Activated naive CD8-positive, alpha-beta T cell (primary cell): ENCODE measurements around the gene CFAP45.

Experiments
- H3K27ac Mint-ChIP-seq: one replicate; pipeline ENCODE4 v1.8.0; 2021; ENCODE audit warnings: mixed read lengths
- H3K27me3 Mint-ChIP-seq: one replicate; pipeline ENCODE4 v1.8.0; 2021; ENCODE audit warnings: mixed read lengths
- H3K36me3 Mint-ChIP-seq: one replicate; pipeline ENCODE4 v1.8.0; 2021; ENCODE audit warnings: mixed read lengths
- H3K4me1 Mint-ChIP-seq: one replicate; pipeline ENCODE4 v1.8.0; 2021; ENCODE audit warnings: low read depth, mixed read lengths
- H3K4me3 Mint-ChIP-seq: one replicate; pipeline ENCODE4 v1.8.0; 2021; ENCODE audit warnings: mild to moderate bottlenecking, mixed read lengths
- H3K9me3 Mint-ChIP-seq: one replicate; pipeline ENCODE4 v1.8.0; 2021; ENCODE audit warnings: low read depth, mixed read lengths

The CFAP45 gene

GRCh38 chr1:159931101-159931794 lies 31.3 kb upstream of the CFAP45 start:
- no peaks in the 10 kb centered on the region for H3K9me3 Mint-ChIP-seq
- H3K4me1 Mint-ChIP-seq = peaks cover 6% of the 10 kb centered on the region
- H3K27ac Mint-ChIP-seq = no peak overlapping the region
- no peaks in the 10 kb centered on the region for H3K27me3 Mint-ChIP-seq
- H3K4me3 Mint-ChIP-seq = no peak overlapping the region
- H3K36me3 Mint-ChIP-seq = no peaks in the 10 kb centered on the region

DNA sequence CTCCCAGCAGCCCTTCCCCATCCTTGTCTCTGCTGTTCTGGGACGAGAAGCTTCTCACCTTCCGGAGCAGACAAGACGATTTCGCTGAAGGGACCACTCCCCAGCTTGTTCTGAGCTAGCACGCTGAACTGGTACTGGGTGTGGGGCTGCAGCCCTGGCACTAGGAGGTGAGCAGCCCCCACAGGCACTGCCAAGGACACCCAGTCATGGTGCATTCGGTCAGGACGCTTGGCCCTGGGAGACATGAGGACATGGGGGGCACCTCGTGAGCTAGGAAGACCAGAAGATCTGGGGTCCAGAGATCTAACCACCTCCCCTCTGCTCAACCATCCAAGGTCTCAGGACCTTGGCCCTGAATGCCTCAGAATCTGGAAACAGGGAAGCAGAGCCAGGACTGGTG lies 30.7 kb upstream of the CFAP45 start:
- peaks cover 11% of the 10 kb centered on the region for H3K4me1 Mint-ChIP-seq
- no peaks in the 10 kb centered on the region for H3K36me3 Mint-ChIP-seq
- H3K4me3 Mint-ChIP-seq = no peak overlapping the region
- no peak overlapping the region for H3K27ac Mint-ChIP-seq
- no peaks in the 10 kb centered on the region for H3K9me3 Mint-ChIP-seq
- H3K27me3 Mint-ChIP-seq = no peaks in the 10 kb centered on the region

DNA sequence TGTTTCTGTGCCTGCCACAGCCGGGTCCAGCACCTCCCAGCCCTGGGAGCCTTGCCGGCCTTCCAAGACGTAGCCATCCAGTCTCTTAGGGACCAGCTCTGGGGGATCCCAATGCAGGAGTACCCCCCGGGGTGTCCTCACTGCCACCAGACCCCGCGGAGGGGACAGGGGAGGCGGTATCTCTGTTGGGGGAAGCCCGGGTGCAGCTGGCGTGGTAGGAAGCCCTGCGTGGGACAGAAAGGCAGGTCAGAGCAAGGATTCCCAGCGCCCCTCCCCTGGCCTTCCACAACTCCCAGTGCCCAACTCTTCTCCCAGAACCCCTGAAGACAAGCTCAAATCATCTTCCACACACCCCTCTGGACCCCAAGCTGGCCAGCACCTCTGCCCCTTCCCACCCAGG lies 30.3 kb upstream of the CFAP45 start:
- no peak overlapping the region for H3K4me3 Mint-ChIP-seq
- H3K4me1 Mint-ChIP-seq = peaks cover 12% of the 10 kb centered on the region
- no peaks in the 10 kb centered on the region for H3K9me3 Mint-ChIP-seq
- no peaks in the 10 kb centered on the region for H3K27me3 Mint-ChIP-seq
- no peak overlapping the region for H3K27ac Mint-ChIP-seq
- H3K36me3 Mint-ChIP-seq = no peaks in the 10 kb centered on the region

GRCh38 chr1:159929155-159930051 lies 29.4 kb upstream of the CFAP45 start:
- Mint-ChIP-seq H3K4me3 (no peak overlapping the region), H3K27me3 (no peaks in the 10 kb centered on the region)

DNA sequence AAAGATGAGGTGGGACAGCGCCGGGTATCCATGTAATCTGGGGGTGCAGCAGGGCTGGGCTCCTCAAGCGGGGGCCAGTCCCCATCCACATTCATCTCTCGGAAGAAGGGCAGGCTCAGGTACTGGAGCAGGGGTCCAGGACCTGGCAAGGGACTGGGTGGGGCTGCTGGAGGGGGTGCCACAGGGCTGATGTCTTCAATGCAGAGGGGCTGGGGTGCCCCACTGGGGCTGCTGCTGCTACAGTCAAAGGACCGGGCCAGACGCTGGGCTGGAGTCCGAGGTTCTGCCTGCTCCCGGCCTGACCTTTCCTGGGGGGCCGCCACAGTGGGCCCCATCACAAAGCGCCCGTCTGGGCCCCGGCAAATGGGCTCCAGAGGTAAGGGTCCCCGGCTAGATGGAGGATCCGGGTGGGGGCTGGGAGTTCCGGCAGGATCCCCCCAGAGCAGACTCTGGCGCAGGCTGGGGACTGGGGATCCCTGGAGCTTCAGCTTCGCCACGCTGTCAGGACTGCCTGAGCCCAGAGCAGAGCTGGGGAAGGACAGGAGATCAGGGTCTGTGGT lies 28.6 kb upstream of the CFAP45 start:
- no peaks in the 10 kb centered on the region for H3K27me3 Mint-ChIP-seq
- H3K27ac Mint-ChIP-seq = no peak overlapping the region
- peaks cover 2% of the 10 kb centered on the region for H3K36me3 Mint-ChIP-seq
- H3K9me3 Mint-ChIP-seq = no peaks in the 10 kb centered on the region
- no peak overlapping the region for H3K4me3 Mint-ChIP-seq
- H3K4me1 Mint-ChIP-seq = peaks cover 18% of the 10 kb centered on the region

More at GRCh38 chr1:159929155-159930051, 29.4 kb upstream of the CFAP45 start:
- Mint-ChIP-seq H3K4me1 (peaks cover 12% of the 10 kb centered on the region), H3K36me3 (no peaks in the 10 kb centered on the region), H3K9me3 (no peaks in the 10 kb centered on the region), H3K27ac (no peak overlapping the region)

DNA sequence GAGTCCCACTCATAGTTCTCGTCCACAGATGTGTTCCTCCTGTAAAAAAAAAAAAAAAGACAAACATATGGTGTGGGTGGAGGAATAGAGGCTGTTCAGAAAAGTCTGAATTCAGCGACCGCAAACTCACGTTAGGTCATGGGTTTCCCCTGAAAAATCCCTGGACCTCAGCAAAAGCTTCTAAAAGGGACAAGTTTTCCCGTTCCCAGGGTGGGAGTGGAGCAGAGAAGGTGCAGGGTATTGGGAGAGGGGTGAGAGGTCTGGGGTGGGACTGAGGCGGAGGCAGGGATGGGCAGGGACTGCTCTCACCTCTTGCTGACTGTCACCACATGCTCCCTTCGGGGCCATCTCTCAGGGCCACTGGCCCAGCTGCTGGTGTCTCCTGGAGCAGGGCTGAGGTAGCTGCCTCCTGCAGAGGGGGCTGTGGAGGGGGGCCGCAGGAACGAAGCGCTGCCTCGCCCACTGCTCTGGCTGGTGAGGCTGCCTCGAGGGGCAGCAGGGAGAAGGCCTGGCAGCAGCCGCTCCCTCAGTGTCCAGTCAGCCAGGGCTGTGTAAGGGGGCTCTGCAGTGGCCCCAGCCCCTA lies 28.0 kb upstream of the CFAP45 start:
- Mint-ChIP-seq H3K36me3 (peaks cover 2% of the 10 kb centered on the region), H3K27ac (no peak overlapping the region), H3K4me3 (no peak overlapping the region), H3K27me3 (no peaks in the 10 kb centered on the region), H3K9me3 (no peaks in the 10 kb centered on the region), H3K4me1 (peaks cover 24% of the 10 kb centered on the region)

GRCh38 chr1:159927211-159927848 lies 27.4 kb upstream of the CFAP45 start:
- no peak overlapping the region for H3K4me3 Mint-ChIP-seq
- no peaks in the 10 kb centered on the region for H3K9me3 Mint-ChIP-seq
- H3K36me3 Mint-ChIP-seq = peaks cover 2% of the 10 kb centered on the region
- H3K4me1 Mint-ChIP-seq = peaks cover 30% of the 10 kb centered on the region
- H3K27me3 Mint-ChIP-seq = no peaks in the 10 kb centered on the region
- no peak overlapping the region for H3K27ac Mint-ChIP-seq

- Mint-ChIP-seq H3K27ac (peak overlapping the region; percentile 98), H3K36me3 (peaks cover 6% of the 10 kb centered on the region), H3K27me3 (no peaks in the 10 kb centered on the region), H3K9me3 (no peaks in the 10 kb centered on the region), H3K4me1 (peaks cover 47% of the 10 kb centered on the region), H3K4me3 (peak overlapping the region; percentile 95)
These were observed 25.7 kb upstream of the CFAP45 start for GRCh38 chr1:159925719-159926078.

- H3K27ac Mint-ChIP-seq = peak within 1 kb of the TSS; percentile 98
- no peaks in the 10 kb centered on the region for H3K9me3 Mint-ChIP-seq
- H3K27me3 Mint-ChIP-seq = no peaks in the 10 kb centered on the region
- H3K36me3 Mint-ChIP-seq = peaks cover 6% of the 10 kb centered on the region
- peaks cover 51% of the 10 kb centered on the region for H3K4me1 Mint-ChIP-seq
- H3K4me3 Mint-ChIP-seq = peak within 1 kb of the TSS; percentile 95
These were observed 25.1 kb upstream of the CFAP45 start, which contains the start of gene TAGLN2 for GRCh38 chr1:159924791-159925718. TSS of gene TAGLN2 (minus strand) at chr1:159925507. CDS start at chr1:159920509, 4,998 bp downstream.

- H3K27ac Mint-ChIP-seq = peak overlapping the region; percentile 98
- H3K27me3 Mint-ChIP-seq = no peaks in the 10 kb centered on the region
- H3K36me3 Mint-ChIP-seq = peaks cover 6% of the 10 kb centered on the region
- H3K4me3 Mint-ChIP-seq = peak overlapping the region; percentile 95
- H3K4me1 Mint-ChIP-seq = peaks cover 59% of the 10 kb centered on the region
- no peaks in the 10 kb centered on the region for H3K9me3 Mint-ChIP-seq
These were observed 24.2 kb upstream of the CFAP45 start for GRCh38 chr1:159924025-159924790.

- peaks cover 65% of the 10 kb centered on the region for H3K4me1 Mint-ChIP-seq
- peaks cover 6% of the 10 kb centered on the region for H3K36me3 Mint-ChIP-seq
- H3K4me3 Mint-ChIP-seq = peak overlapping the region; percentile 95
- peak overlapping the region; percentile 95 for H3K27ac Mint-ChIP-seq
- H3K9me3 Mint-ChIP-seq = no peaks in the 10 kb centered on the region
- H3K27me3 Mint-ChIP-seq = no peaks in the 10 kb centered on the region
These were observed 23.4 kb upstream of the CFAP45 start for GRCh38 chr1:159923203-159924024.

DNA sequence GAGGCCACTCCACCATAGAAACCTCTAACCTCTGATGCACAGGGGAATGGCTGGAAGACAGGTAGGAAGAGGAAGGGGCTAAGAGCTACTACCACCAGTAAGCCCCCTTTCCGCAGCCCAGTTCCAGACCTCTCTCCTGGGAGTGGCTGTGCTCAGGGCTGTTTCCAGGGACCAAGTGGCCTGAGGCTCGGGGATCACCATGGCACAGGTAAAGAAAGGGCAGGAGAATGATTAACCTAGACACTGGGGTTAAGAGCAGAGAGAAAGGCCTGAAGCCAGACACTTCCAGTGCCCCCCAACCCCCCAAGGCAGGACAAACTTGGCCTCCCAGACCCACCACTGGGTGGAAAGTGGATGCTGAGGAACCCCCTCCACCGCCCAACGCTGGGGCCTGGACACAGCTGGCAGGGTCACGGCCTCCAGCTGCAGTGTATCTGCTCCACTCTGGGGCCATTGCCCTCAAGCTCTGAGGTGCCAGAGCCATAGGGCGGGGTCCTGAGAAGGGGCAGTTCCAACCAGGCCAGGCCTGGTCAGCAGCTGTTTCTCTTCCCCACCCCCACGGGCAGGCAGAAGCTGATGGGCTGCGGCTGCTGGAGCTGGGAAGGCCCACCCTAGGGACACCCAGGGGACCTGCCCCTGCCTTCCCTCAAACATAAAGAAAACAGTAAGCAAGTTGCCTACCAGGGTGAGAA lies 22.7 kb upstream of the CFAP45 start:
- Mint-ChIP-seq H3K36me3 (peaks cover 12% of the 10 kb centered on the region), H3K9me3 (no peaks in the 10 kb centered on the region), H3K27me3 (no peaks in the 10 kb centered on the region), H3K4me3 (peak overlapping the region; percentile 95), H3K4me1 (peaks cover 72% of the 10 kb centered on the region), H3K27ac (peak overlapping the region; percentile 95)
